T-cell (primary cell): Measurements from ENCODE around the gene TSPAN14. TPM values are rescaled to one million over a fixed set of nuclear protein-coding genes. Genes with fewer than 3 reads are reported as not detected.
"Not testable (repeated sequence)": the region's sequence is repeated elsewhere in the genome, so short reads cannot be mapped to it uniquely, and the experiment has no call there.

Source experiments
- ATAC-seq, 4 experiments: fragments of 200-7000 bp in 3 of 4; fragments of 150-1000 bp in 1 of 4; cut with Tn5 transposase; replicated peaks in 1 of 4; 1 replicate in 3 of 4; 2 replicates in 1 of 4; pipeline ENCODE4 v1.10.0; 2021; ENCODE audit warnings: moderate library complexity in 3 of 4, mild to moderate bottlenecking in 2 of 4, moderate number of reproducible peaks in 1 of 4
- CTCF ChIA-PET, 2 donors: fragments of 300-600 bp; sonication (Branson Sonifier 250); formaldehyde crosslinking; loops; one replicate each; lab custom pipeline; 2022; ENCODE audit warnings: antibody characterized with exemption in 2 of 2; lab: Charles Lee
- POLR2A ChIA-PET, 2 donors: fragments of 300-600 bp; sonication (Branson Sonifier 250); formaldehyde crosslinking; loops; one replicate each; lab custom pipeline; 2022; ENCODE audit warnings: antibody characterized with exemption in 2 of 2; lab: Charles Lee
- DNase-seq, 35 experiments: peaks; one replicate each; pipeline versions ENCODE4 v3.0.0 to v3.0.0-alpha.2; 2013 to 2023
- H3K27ac ChIP-seq: one replicate; pipeline ENCODE4 v1.5.1; 2013; ENCODE audit warnings: low read length
- H3K27me3 ChIP-seq, 2 experiments: replicated peaks in 1 of 2; 1 replicate in 1 of 2; 2 replicates in 1 of 2; pipeline versions ENCODE4 v1.6.1 to v1.7.0; 2013; ENCODE audit warnings: low read length in 1 of 2, mixed read lengths in 1 of 2; ENCODE audit not compliant: control insufficient read depth in 2 of 2, insufficient read depth in 2 of 2; ENCODE audit errors: extremely low read depth in 1 of 2
- H3K36me3 ChIP-seq, 2 donors: 1 replicate in 1 of 2; 2 replicates in 1 of 2; pipeline versions ENCODE4 v1.6.1 to v1.7.0; 2013; ENCODE audit warnings: low read length in 1 of 2; ENCODE audit not compliant: control insufficient read depth in 2 of 2, insufficient read depth in 1 of 2; ENCODE audit errors: extremely low read depth in 1 of 2
- H3K4me1 ChIP-seq, 2 experiments: 1 replicate in 1 of 2; 2 replicates in 1 of 2; pipeline versions ENCODE4 v1.6.1 to v1.7.0; 2013; ENCODE audit warnings: low read length in 2 of 2, mixed read lengths in 1 of 2; ENCODE audit not compliant: insufficient read depth in 2 of 2, control insufficient read depth in 1 of 2; ENCODE audit errors: extremely low read depth in 1 of 2
- H3K4me3 ChIP-seq, 2 donors: 1 replicate in 1 of 2; 2 replicates in 1 of 2; pipeline versions ENCODE4 v1.5.1 to v1.7.0; 2013; ENCODE audit warnings: mild to moderate bottlenecking in 2 of 2, low read length in 1 of 2, moderate library complexity in 1 of 2; ENCODE audit not compliant: control insufficient read depth in 1 of 2; ENCODE audit errors: extremely low read depth in 1 of 2
- H3K9me3 ChIP-seq: 2 replicates; pipeline ENCODE4 v1.7.0; 2013
- H3K27ac Mint-ChIP-seq, 2 donors: one replicate each; pipeline ENCODE4 v1.8.0; 2020 to 2021; ENCODE audit warnings: mild to moderate bottlenecking in 2 of 2, mixed read lengths in 2 of 2
- H3K27me3 Mint-ChIP-seq, 2 donors: one replicate each; pipeline ENCODE4 v1.8.0; 2021 to 2022; ENCODE audit warnings: mixed read lengths in 2 of 2
- H3K36me3 Mint-ChIP-seq: one replicate; pipeline ENCODE4 v1.8.0; 2021; ENCODE audit warnings: mixed read lengths
- H3K4me1 Mint-ChIP-seq, 3 donors: one replicate each; pipeline ENCODE4 v1.8.0; 2020 to 2022; ENCODE audit warnings: mixed read lengths in 3 of 3, mild to moderate bottlenecking in 1 of 3
- H3K4me3 Mint-ChIP-seq, 3 donors: one replicate each; pipeline ENCODE4 v1.8.0; 2020 to 2022; ENCODE audit warnings: mild to moderate bottlenecking in 3 of 3, mixed read lengths in 3 of 3, moderate library complexity in 3 of 3
- H3K9me3 Mint-ChIP-seq, 3 donors: one replicate each; pipeline ENCODE4 v1.8.0; 2020 to 2022; ENCODE audit warnings: mixed read lengths in 3 of 3
- WGBS: methylation state at CpG from one replicate; pipeline ENCODE4 v1.1.5; 2013; ENCODE audit warnings: missing lambda C conversion rate; ENCODE audit not compliant: insufficient coverage; 5-methylcytosine and 5-hydroxymethylcytosine counted together
- total RNA-seq, 35 experiments: library from RNA in 6 of 35; stranded (reverse) in 6 of 35; fragments of 120-200 nt in 1 of 35; gene quantifications; one replicate each; pipeline versions ENCODE4 v1.2.1 to v1.2.4 and lab custom pipeline; 2013 to 2026

Gene TSPAN14
- total RNA-seq, 5 donors from 2014 or later (not counting 1 experiment from before 2014, with no cell fraction given), result 130 to 204 (median 194) TPM

DNA sequence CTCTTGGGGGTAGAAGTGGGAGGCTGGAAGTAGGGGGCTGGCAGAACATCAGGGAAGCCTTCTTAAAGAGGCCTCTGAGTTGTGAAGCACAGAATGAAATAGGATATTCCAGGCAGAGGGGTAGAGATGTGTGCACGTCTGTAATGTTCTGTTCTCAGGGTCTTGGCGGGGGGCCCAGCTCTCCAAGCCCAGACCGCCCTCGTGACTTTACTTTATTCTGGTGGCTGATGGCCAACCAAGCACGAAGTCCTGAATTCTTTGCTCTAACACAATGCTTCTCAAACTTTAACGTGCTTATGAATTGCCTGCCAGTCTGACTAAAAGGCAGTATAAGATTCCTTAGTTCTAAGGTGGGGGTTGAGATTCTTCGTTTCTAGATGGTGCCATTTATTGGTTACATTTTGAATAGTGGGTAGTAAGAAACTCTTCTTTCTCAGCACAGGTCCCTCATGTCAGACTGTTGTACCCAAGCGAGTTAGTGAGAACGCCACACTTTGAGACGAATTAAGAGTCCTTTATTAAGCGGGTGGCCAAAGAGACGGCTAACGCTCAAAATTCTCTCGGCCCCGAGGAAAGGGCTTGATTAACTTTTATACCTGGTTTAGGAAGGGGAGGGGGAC, 37.5 kb upstream of the TSPAN14 start:
- Histone ChIP-seq H3K27ac (no peak overlapping the region), H3K36me3 (peaks cover 0 to 3% of the 10 kb centered on the region in 2 donors), H3K4me3 (no peak overlapping the region), H3K4me1 (no peaks in the 10 kb centered on the region), H3K27me3 (peaks cover 0 to 5% of the 10 kb centered on the region in 2 experiments), H3K9me3 (no peaks in the 10 kb centered on the region)
- H3K9me3 Mint-ChIP-seq, result no peaks in the 10 kb centered on the region
- POLR2A ChIA-PET, result no interaction called here
- DNase-seq, result no peak
- CTCF ChIA-PET, result interaction anchor here in 1 of 2 donors (0.9 kb wide), 1 partner anchor 39 kb away, joined by 3 read pairs; no protein-coding TSS in a partner anchor
- H3K36me3 Mint-ChIP-seq, result no peaks in the 10 kb centered on the region
- no peak for ATAC-seq
- no peak overlapping the region for H3K4me3 Mint-ChIP-seq
- no peaks in the 10 kb centered on the region for H3K27me3 Mint-ChIP-seq
- H3K4me1 Mint-ChIP-seq, result peaks cover 8 to 24% (median 18%) of the 10 kb centered on the region in 3 donors
- WGBS, result 92% methylated on average over 4 of the region's 15 CpGs
- no peak overlapping the region for H3K27ac Mint-ChIP-seq

DNA sequence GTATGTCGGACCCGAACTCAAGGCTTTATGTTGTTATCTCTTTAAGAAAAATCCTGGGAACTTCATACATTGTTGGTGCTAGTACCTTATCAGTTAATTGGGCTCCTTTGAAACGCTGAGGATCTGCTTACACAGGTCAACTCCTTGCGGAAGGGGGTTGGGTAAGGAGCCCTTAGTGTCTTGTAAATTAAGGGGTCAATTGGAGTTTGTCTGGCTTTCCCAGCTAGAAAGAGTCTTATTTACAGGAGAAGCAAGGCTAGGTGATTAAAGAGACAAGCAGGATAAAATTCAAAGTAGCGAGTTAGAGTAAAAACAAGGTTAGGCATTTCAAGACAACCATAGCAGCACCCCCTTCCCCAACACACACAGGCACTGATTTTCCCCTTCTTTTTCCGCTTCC, 36.9 kb upstream of the TSPAN14 start:
- DNase-seq, H3K27me3 ChIP-seq, H3K4me3 ChIP-seq, H3K27ac ChIP-seq, H3K36me3 Mint-ChIP-seq, H3K9me3 ChIP-seq, H3K9me3 Mint-ChIP-seq, H3K4me1 ChIP-seq, ATAC-seq, H3K27me3 Mint-ChIP-seq, H3K4me3 Mint-ChIP-seq, H3K36me3 ChIP-seq, H3K27ac Mint-ChIP-seq, POLR2A ChIA-PET: not testable (repeated sequence)
- no CpG with 5 or more reads among the region's 6 CpGs for WGBS
- peaks cover 5 to 18% (median 15%) of the 10 kb centered on the region in 3 donors for H3K4me1 Mint-ChIP-seq
- CTCF ChIA-PET, result interaction anchor here in 1 of 2 donors (0.9 kb wide), 1 partner anchor 39 kb away, joined by 3 read pairs; no protein-coding TSS in a partner anchor

DNA sequence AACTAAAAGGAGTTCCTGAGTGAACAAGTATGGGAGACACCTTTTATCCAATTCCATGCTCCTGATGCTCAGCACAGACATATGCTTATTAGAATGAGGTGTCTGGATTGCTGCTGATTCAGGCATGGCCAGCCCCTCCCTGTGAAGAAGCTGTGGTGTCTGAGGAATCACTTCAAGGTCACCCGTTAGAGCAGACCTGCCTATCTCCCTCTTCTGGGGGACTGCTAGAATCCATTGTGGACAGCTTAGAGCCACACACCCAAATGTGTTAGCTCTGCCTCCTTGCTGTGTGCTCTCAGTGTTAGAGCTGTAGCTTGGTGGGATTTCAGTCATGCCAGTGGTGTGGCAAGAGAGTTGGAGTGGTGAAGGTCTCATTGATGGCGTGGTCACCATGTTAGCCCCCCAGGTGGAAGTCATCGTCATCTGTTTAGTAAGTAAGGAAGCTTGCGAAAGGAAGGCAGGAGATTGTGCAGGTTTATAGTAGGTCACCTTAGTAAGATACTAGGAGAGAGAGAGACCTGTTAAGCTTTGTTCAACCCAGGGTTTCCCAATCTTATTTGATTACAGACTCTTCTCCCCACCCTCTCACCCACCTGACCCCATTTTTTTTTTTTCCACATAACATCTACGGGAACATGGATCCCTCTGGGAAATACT, 32.9 kb upstream of the TSPAN14 start:
- ATAC-seq (no peak), DNase-seq (no peak)
- peaks cover 0 to 1% (median 0%) of the 10 kb centered on the region in 3 donors for H3K4me1 Mint-ChIP-seq
- H3K9me3 ChIP-seq, result no peaks in the 10 kb centered on the region
- no peaks in the 10 kb centered on the region for H3K9me3 Mint-ChIP-seq
- ChIA-PET CTCF (interaction anchor here (0.7 to 1.7 kb wide), 3 partner anchors 23 to 317 kb away, joined by 3 to 4 read pairs (median 4); no protein-coding TSS in a partner anchor), POLR2A (interaction anchor here (0.5 to 0.7 kb wide), 2 partner anchors 43 to 303 kb away, joined by 3 to 4 read pairs; no protein-coding TSS in a partner anchor)
- no peak overlapping the region for H3K4me3 ChIP-seq
- H3K27ac Mint-ChIP-seq, result no peak overlapping the region
- H3K4me3 Mint-ChIP-seq, result no peak overlapping the region
- H3K4me1 ChIP-seq, result no peaks in the 10 kb centered on the region
- peaks cover 17% of the 10 kb centered on the region for H3K36me3 Mint-ChIP-seq
- WGBS, result no CpG with 5 or more reads among the region's 5 CpGs
- H3K36me3 ChIP-seq, result peaks cover 0 to 9% of the 10 kb centered on the region in 2 donors
- H3K27ac ChIP-seq, result no peak overlapping the region
- no peaks in the 10 kb centered on the region for H3K27me3 Mint-ChIP-seq
- peaks cover 0 to 5% of the 10 kb centered on the region in 2 experiments for H3K27me3 ChIP-seq

DNA sequence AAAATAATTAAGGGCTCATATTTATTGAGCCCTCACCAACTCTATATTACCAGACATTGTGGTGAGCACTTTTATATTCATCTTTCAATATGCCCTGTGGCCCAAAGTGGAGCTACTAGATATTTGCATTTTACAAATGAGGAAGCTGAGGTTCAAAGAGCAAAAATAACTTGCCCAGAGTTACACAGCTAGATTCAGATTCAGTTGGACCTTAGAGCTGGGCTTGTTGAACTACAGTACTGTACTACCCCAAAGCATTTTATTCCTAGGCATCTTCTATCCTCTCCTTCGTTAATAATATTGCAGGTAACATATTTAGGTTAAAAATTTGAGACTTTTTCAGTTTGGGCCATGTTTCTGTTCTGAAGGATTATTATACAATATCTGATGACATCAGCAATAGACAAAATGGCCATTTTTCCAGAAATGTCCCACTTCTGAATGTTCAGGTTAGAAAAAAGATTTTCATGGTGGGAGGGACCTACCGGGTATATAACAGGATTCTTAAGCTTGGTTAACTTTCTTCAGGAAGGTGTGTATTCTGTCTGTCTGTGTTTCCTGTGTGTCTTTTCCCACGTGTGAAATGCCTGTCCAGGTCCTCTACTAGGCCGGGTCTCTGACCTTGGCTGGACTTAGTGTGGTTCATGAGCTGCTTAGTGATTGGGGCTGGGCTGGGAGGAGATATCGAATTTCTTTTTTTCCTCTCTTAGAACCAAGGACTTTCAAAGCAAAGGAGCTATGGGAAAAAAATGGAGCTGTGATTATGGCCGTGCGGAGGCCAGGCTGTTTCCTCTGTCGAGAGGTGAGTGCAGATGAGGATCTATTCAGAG, 32.2 kb upstream of the TSPAN14 start:
- ChIA-PET CTCF (interaction anchor here (0.5 to 1.7 kb wide), 8 partner anchors 22 to 1760 kb away, joined by 3 to 4 read pairs (median 3); no protein-coding TSS in a partner anchor), POLR2A (no interaction called here)
- no peak overlapping the region for H3K27ac Mint-ChIP-seq
- H3K27me3 Mint-ChIP-seq, result no peaks in the 10 kb centered on the region
- H3K27me3 ChIP-seq, result peaks cover 0 to 5% of the 10 kb centered on the region in 2 experiments
- ATAC-seq (no peak), DNase-seq (no peak)
- H3K9me3 Mint-ChIP-seq, result no peaks in the 10 kb centered on the region
- H3K4me3 ChIP-seq, result no peak overlapping the region
- H3K9me3 ChIP-seq, result no peaks in the 10 kb centered on the region
- no peak overlapping the region for H3K27ac ChIP-seq
- H3K36me3 Mint-ChIP-seq, result peaks cover 17% of the 10 kb centered on the region
- H3K4me1 Mint-ChIP-seq, result no peaks in the 10 kb centered on the region
- 100% methylated on average over 1 of the region's 8 CpGs for WGBS
- no peaks in the 10 kb centered on the region for H3K4me1 ChIP-seq
- peaks cover 0 to 9% of the 10 kb centered on the region in 2 donors for H3K36me3 ChIP-seq
- H3K4me3 Mint-ChIP-seq, result no peak overlapping the region

DNA sequence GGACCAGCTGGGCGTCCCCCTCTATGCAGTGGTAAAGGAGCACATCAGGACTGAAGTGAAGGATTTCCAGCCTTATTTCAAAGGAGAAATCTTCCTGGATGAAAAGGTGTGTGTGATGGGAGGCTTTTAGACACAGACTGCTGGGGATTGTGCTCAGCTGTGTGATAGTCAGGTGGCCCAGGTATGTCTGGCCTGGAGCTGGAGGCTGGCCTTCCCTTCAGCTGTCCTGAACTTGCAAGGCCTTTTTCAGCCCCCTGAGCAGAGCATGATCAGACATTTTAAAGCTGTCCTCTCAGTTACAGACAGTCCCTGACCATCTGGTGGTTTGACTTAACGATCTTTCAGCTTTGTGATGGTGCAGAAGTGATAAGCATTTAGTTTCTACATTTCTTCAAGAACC, 28.2 kb upstream of the TSPAN14 start:
- Mint-ChIP-seq H3K27ac (no peak overlapping the region), H3K36me3 (peaks cover 34% of the 10 kb centered on the region), H3K9me3 (no peaks in the 10 kb centered on the region)

DNA sequence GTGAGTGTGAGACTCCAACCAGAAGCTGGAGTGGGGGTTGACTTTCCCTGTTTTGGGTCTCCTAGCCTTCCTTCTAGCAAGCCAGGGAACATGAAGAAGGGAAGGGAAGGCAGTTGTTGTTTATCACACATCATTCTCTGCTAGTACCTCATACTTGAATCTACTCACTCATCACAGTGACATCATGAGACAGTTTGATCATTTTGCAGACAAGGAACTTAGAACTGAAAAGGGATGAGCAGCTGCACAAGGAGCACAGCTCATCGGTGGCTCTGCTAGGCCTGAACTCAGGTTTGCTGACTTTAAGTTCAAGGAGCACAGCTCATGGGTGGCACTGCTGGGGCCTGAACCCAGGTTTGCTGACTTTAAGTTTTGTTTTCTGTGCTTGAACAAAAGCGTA, 26.6 kb upstream of the TSPAN14 start:
- CTCF ChIA-PET, result no interaction called here
- H3K27ac ChIP-seq, result no peak overlapping the region
- 100% methylated on average over 1 of the region's 2 CpGs for WGBS

More for the DNA sequence above, 28.2 kb upstream of the TSPAN14 start:
- WGBS, result 100% methylated on average over 1 of the region's 2 CpGs
- no peak overlapping the region for H3K4me3 Mint-ChIP-seq
- no peaks in the 10 kb centered on the region for H3K27me3 ChIP-seq
- no peak overlapping the region for H3K27ac ChIP-seq
- no peaks in the 10 kb centered on the region for H3K4me1 ChIP-seq
- peaks cover 0 to 5% of the 10 kb centered on the region in 2 donors for H3K36me3 ChIP-seq
- DNase-seq (no peak), ATAC-seq (no peak)
- no peak overlapping the region for H3K4me3 ChIP-seq
- H3K27me3 Mint-ChIP-seq, result no peaks in the 10 kb centered on the region
- POLR2A ChIA-PET, result no interaction called here
- CTCF ChIA-PET, result interaction anchor here in 1 of 2 donors (0.8 kb wide), 1 partner anchor 18 kb away, joined by 3 read pairs; the partner anchor contains the start of gene PRXL2A
- H3K4me1 Mint-ChIP-seq, result no peaks in the 10 kb centered on the region
- H3K9me3 ChIP-seq, result no peaks in the 10 kb centered on the region

More for the DNA sequence above, 26.6 kb upstream of the TSPAN14 start:
- Histone ChIP-seq H3K36me3 (peaks cover 3 to 5% of the 10 kb centered on the region in 2 donors), H3K4me3 (no peak overlapping the region), H3K4me1 (no peaks in the 10 kb centered on the region), H3K9me3 (no peaks in the 10 kb centered on the region), H3K27me3 (no peaks in the 10 kb centered on the region)
- no peaks in the 10 kb centered on the region for H3K27me3 Mint-ChIP-seq
- POLR2A ChIA-PET, result no interaction called here
- H3K27ac Mint-ChIP-seq, result no peak overlapping the region
- DNase-seq (no peak), ATAC-seq (no peak)
- no peak overlapping the region for H3K4me3 Mint-ChIP-seq
- no peaks in the 10 kb centered on the region for H3K4me1 Mint-ChIP-seq
- peaks cover 27% of the 10 kb centered on the region for H3K36me3 Mint-ChIP-seq
- no peaks in the 10 kb centered on the region for H3K9me3 Mint-ChIP-seq
